MM.1S (cell line): ENCODE data around the gene PPP1R26.

ENCODE experiments used
- DNase-seq: peaks from one replicate; pipeline ENCODE4 v3.0.0-alpha.2; 2015
- H2AFZ ChIP-seq: fragments of 300-600 bp; sonication (generic); 2 replicates; pipeline ENCODE4 v1.6.0; 2016; ENCODE audit warnings: antibody characterized with exemption, low read length
- H3F3A ChIP-seq: fragments of 300-600 bp; sonication (generic); 2 replicates; pipeline ENCODE4 v1.6.1; 2016; ENCODE audit warnings: mild to moderate bottlenecking, antibody characterized with exemption, low read length, moderate library complexity, mixed read lengths; ENCODE audit not compliant: insufficient read depth
- H3K27ac ChIP-seq: fragments of 300-600 bp; sonication (generic); 2 replicates; pipeline ENCODE4 v1.5.1; 2016; ENCODE audit warnings: mild to moderate bottlenecking, low read length
- H3K27me3 ChIP-seq: fragments of 300-600 bp; sonication (generic); replicated peaks from 2 replicates; pipeline ENCODE4 v1.6.0; 2016; ENCODE audit warnings: low read length; ENCODE audit not compliant: insufficient read depth
- H3K36me3 ChIP-seq: fragments of 300-600 bp; sonication (generic); replicated peaks from 2 replicates; pipeline ENCODE4 v1.6.1; 2016; ENCODE audit warnings: mild to moderate bottlenecking, low read length, mixed read lengths; ENCODE audit not compliant: insufficient read depth
- H3K4me1 ChIP-seq: fragments of 300-600 bp; sonication (generic); 2 replicates; pipeline ENCODE4 v1.6.1; 2016; ENCODE audit warnings: low read length, mixed read lengths
- H3K4me2 ChIP-seq: fragments of 300-600 bp; sonication (generic); 2 replicates; pipeline ENCODE4 v1.6.0; 2016; ENCODE audit warnings: low read depth, low read length
- H3K4me3 ChIP-seq: fragments of 300-600 bp; sonication (generic); 2 replicates; pipeline ENCODE4 v1.5.1; 2016; ENCODE audit warnings: low read length, mixed read lengths
- H3K79me2 ChIP-seq: fragments of 300-600 bp; sonication (generic); 2 replicates; pipeline ENCODE4 v1.6.1; 2016; ENCODE audit warnings: mixed run types, low read length, mixed read lengths
- H3K9ac ChIP-seq: fragments of 300-600 bp; sonication (generic); 2 replicates; pipeline ENCODE4 v1.6.1; 2016; ENCODE audit warnings: low read length, mixed read lengths
- H3K9me2 ChIP-seq: fragments of 300-600 bp; sonication (generic); replicated peaks from 2 replicates; pipeline ENCODE4 v1.6.1; 2016; ENCODE audit warnings: mild to moderate bottlenecking, low read length, mixed read lengths; ENCODE audit not compliant: insufficient read depth
- H3K9me3 ChIP-seq: fragments of 300-600 bp; sonication (generic); replicated peaks from 2 replicates; pipeline ENCODE4 v1.6.1; 2016; ENCODE audit warnings: mild to moderate bottlenecking, low read length, mixed read lengths; ENCODE audit not compliant: insufficient read depth
- H4K20me1 ChIP-seq: fragments of 300-600 bp; sonication (generic); 2 replicates; pipeline ENCODE4 v1.6.1; 2016; ENCODE audit warnings: mild to moderate bottlenecking, low read length, moderate library complexity, mixed read lengths; ENCODE audit not compliant: insufficient read depth
- EZH2 ChIP-seq: fragments of 300-600 bp; sonication (generic); optimal IDR thresholded peaks from 2 replicates; pipeline ENCODE3; 2017; ENCODE audit warnings: low read depth, mild to moderate bottlenecking, antibody characterized with exemption, low read length, mixed read lengths
- EZH2phosphoT487 ChIP-seq: fragments of 300-600 bp; sonication (generic); IDR thresholded peaks from 2 replicates; pipeline ENCODE4 v1.6.1; 2018; ENCODE audit warnings: antibody characterized with exemption, low read length
- TF ChIP-seq, protein P1 (sequence below): fragments of 300-600 bp; sonication (generic); IDR thresholded peaks from 2 replicates; pipeline ENCODE4 v1.5.1; 2016; ENCODE audit warnings: antibody characterized with exemption, low read length, mixed read lengths

PPP1R26 gene

GRCh38 chr9:135500071-135500524, 20.5 kb downstream of the PPP1R26 start:
- H3K9me2 ChIP-seq = no peaks in the 10 kb centered on the region
- no peak overlapping the region for H3K27ac ChIP-seq
- DNase-seq = no peak
- no peak for TF ChIP-seq EZH2
- TF ChIP-seq, protein P1, sequence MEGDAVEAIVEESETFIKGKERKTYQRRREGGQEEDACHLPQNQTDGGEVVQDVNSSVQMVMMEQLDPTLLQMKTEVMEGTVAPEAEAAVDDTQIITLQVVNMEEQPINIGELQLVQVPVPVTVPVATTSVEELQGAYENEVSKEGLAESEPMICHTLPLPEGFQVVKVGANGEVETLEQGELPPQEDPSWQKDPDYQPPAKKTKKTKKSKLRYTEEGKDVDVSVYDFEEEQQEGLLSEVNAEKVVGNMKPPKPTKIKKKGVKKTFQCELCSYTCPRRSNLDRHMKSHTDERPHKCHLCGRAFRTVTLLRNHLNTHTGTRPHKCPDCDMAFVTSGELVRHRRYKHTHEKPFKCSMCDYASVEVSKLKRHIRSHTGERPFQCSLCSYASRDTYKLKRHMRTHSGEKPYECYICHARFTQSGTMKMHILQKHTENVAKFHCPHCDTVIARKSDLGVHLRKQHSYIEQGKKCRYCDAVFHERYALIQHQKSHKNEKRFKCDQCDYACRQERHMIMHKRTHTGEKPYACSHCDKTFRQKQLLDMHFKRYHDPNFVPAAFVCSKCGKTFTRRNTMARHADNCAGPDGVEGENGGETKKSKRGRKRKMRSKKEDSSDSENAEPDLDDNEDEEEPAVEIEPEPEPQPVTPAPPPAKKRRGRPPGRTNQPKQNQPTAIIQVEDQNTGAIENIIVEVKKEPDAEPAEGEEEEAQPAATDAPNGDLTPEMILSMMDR = no peak
- TF ChIP-seq EZH2phosphoT487 = no peak
- peak overlapping the region; percentile 97 for H3K4me2 ChIP-seq
- H3K9me3 ChIP-seq = no peaks in the 10 kb centered on the region
- no peaks in the 10 kb centered on the region for H3F3A ChIP-seq
- peak overlapping the region; percentile 90 for H3K4me3 ChIP-seq
- peaks cover 10% of the 10 kb centered on the region for H3K4me1 ChIP-seq
- peaks cover 44% of the 10 kb centered on the region for H3K27me3 ChIP-seq
- peaks cover 33% of the 10 kb centered on the region for H3K79me2 ChIP-seq
- H4K20me1 ChIP-seq = no peaks in the 10 kb centered on the region; the same call in 1 of the 2 replicates
- H2AFZ ChIP-seq = peak overlapping the region; percentile 90
- peak overlapping the region; percentile 89; the same call in 1 of the 2 replicates for H3K9ac ChIP-seq
- peaks cover 3% of the 10 kb centered on the region; the same call in 1 of the 2 replicates for H3K36me3 ChIP-seq

DNA sequence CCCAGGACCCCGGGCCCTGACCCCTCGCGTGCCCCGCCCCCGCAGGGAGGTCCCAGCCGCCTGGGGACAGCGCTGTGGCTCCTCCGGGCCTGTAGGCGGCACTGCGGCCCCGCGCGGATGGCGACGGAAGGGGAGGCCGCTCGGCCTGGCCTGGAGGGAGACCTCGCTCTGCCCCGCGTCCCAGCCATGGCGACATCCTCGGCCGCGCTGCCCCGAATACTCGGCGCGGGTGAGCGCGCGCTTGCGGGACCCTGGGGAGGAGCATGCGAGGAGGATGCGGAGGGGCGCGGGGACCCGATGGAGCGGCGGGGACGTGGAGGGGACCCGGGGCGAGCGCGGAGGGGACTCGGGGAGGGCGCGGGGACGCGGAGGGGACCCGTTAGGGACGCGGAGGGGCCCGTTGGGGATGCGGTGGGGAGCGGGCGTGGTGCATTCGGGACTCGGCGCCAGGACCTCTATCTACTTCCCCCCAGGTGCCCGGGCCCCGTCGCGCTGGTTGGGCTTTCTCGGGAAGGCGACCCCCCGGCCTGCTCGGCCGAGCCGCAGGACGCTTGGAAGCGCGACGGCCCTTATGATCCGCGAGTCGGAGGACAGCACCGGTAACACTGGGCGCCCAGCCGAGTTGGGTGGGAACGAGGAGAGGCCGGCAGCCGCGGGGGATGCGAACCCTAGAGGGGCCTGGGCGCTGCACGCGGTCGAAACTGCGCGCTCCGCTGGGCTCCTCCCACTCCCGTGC, 21.1 kb downstream of the PPP1R26 start, which contains the start of gene MRPS2:
TSS of gene MRPS2 (plus strand) at position 158 of the 736 bp plus-strand sequence. CDS start at position 187, 29 bp downstream.
- H3F3A ChIP-seq = no peaks in the 10 kb centered on the region
- H4K20me1 ChIP-seq = no peaks in the 10 kb centered on the region; the same call in 1 of the 2 replicates
- H3K27ac ChIP-seq = peak within 1 kb of the TSS; percentile 57; the same call in 1 of the 2 replicates
- peak within 1 kb of the TSS; percentile 89 for H3K9ac ChIP-seq
- H3K27me3 ChIP-seq = peaks cover 38% of the 10 kb centered on the region
- H3K9me2 ChIP-seq = no peaks in the 10 kb centered on the region
- H3K4me1 ChIP-seq = peaks cover 10% of the 10 kb centered on the region
- DNase-seq = peak; percentile 90
- H3K4me3 ChIP-seq = peak within 1 kb of the TSS; percentile 90
- peaks cover 33% of the 10 kb centered on the region for H3K79me2 ChIP-seq
- peak within 1 kb of the TSS; percentile 97 for H3K4me2 ChIP-seq
- H2AFZ ChIP-seq = peak within 1 kb of the TSS; percentile 90
- TF ChIP-seq EZH2 = no peak
- TF ChIP-seq, protein P1 = peak; percentile 78
- peaks cover 3% of the 10 kb centered on the region; the same call in 1 of the 2 replicates for H3K36me3 ChIP-seq
- no peaks in the 10 kb centered on the region for H3K9me3 ChIP-seq

GRCh38 chr9:135501261-135502167, 21.9 kb downstream of the PPP1R26 start:
- peaks cover 29% of the 10 kb centered on the region for H3K27me3 ChIP-seq
- H3K9me2 ChIP-seq = no peaks in the 10 kb centered on the region
- H2AFZ ChIP-seq = peak overlapping the region; percentile 90
- H3K79me2 ChIP-seq = peaks cover 33% of the 10 kb centered on the region
- no peaks in the 10 kb centered on the region for H3F3A ChIP-seq
- H3K4me3 ChIP-seq = peak overlapping the region; percentile 90
- TF ChIP-seq, protein P1 = no peak
- TF ChIP-seq EZH2 (no peak), EZH2phosphoT487 (no peak)
- DNase-seq = no peak
- H3K4me1 ChIP-seq = peaks cover 10% of the 10 kb centered on the region
- no peaks in the 10 kb centered on the region; the same call in 1 of the 2 replicates for H4K20me1 ChIP-seq
- H3K4me2 ChIP-seq = peak overlapping the region; percentile 97
- peaks cover 3% of the 10 kb centered on the region; the same call in 1 of the 2 replicates for H3K36me3 ChIP-seq
- peak overlapping the region; percentile 89 for H3K9ac ChIP-seq
- H3K9me3 ChIP-seq = no peaks in the 10 kb centered on the region
- H3K27ac ChIP-seq = peak overlapping the region; percentile 57; the same call in 1 of the 2 replicates
